H1 (cell line): ENCODE measurements around the gene HBD.

Source experiments
- BCL11A ChIP-seq, 2 experiments: IDR thresholded peaks; one replicate each; pipeline ENCODE4 v1.6.1; 2011; ENCODE audit warnings: low read depth in 2 of 2, low read length in 2 of 2, mild to moderate bottlenecking in 2 of 2
- BRCA1 ChIP-seq: IDR thresholded peaks from 2 replicates; pipeline ENCODE4 v1.6.1; 2012; ENCODE audit warnings: low read depth, low read length, improper control_type of control experiment
- CBX8 ChIP-seq: fragments of 300-800, 300-1000 bp; sonication (generic); IDR thresholded peaks from 2 replicates; pipeline ENCODE4 v1.7.1; 2016; ENCODE audit warnings: low read depth, low read length, borderline replicate concordance
- CHD2 ChIP-seq: IDR thresholded peaks from 2 replicates; pipeline ENCODE4 v1.6.1; 2012; ENCODE audit warnings: low read length, improper control_type of control experiment
- CREB1 ChIP-seq: IDR thresholded peaks from 2 replicates; pipeline ENCODE4 v1.6.1; 2012; ENCODE audit warnings: inconsistent platforms
- CTCF ChIP-seq, 3 experiments: IDR thresholded peaks; 1 replicate in 2 of 3; 2 replicates in 1 of 3; pipeline versions ENCODE4 v1.5.1 to v1.6.1; 2011; ENCODE audit warnings: low read length in 3 of 3, mild to moderate bottlenecking in 3 of 3, inconsistent platforms in 2 of 3, low read depth in 1 of 3, moderate library complexity in 1 of 3; ENCODE audit not compliant: insufficient read depth in 1 of 3; ENCODE audit errors: control extremely low read depth in 1 of 3
- HDAC2 ChIP-seq, 2 experiments: fragments of 300-600 bp in 1 of 2; sonication (generic) in 1 of 2; IDR thresholded peaks; 2 replicates each; pipeline ENCODE4 v1.6.1; 2011 to 2012; ENCODE audit warnings: low read depth in 2 of 2, low read length in 2 of 2, mild to moderate bottlenecking in 2 of 2, moderate library complexity in 2 of 2, borderline replicate concordance in 1 of 2, inconsistent platforms in 1 of 2
- MAFK ChIP-seq: IDR thresholded peaks from 2 replicates; pipeline ENCODE4 v1.6.1; 2012; ENCODE audit warnings: low read depth, mild to moderate bottlenecking, improper control_type of control experiment, low read length
- POLR2A ChIP-seq, 2 experiments: IDR thresholded peaks; 1 replicate in 1 of 2; 2 replicates in 1 of 2; pipeline ENCODE4 v1.6.1; 2011; ENCODE audit warnings: low read depth in 2 of 2, low read length in 2 of 2, mild to moderate bottlenecking in 2 of 2; ENCODE audit errors: control extremely low read depth in 1 of 2
- POLR2AphosphoS5 ChIP-seq: IDR thresholded peaks from 2 replicates; pipeline ENCODE4 v1.6.1; 2011; ENCODE audit warnings: low read depth, low read length
- SIN3A ChIP-seq, 2 experiments: IDR thresholded peaks in 1 of 2; conservative IDR thresholded peaks in 1 of 2; 2 replicates each; pipeline ENCODE4 v1.6.1; 2011 to 2012; ENCODE audit warnings: low read length in 2 of 2, improper control_type of control experiment in 1 of 2, low read depth in 1 of 2, mild to moderate bottlenecking in 1 of 2
- USF2 ChIP-seq: IDR thresholded peaks from 2 replicates; pipeline ENCODE4 v1.6.1; 2011; ENCODE audit warnings: low read length, improper control_type of control experiment
- YY1 ChIP-seq: IDR thresholded peaks from 2 replicates; pipeline ENCODE4 v1.6.1; 2011; ENCODE audit warnings: low read depth, mild to moderate bottlenecking, low read length

- TF ChIP-seq POLR2AphosphoS5 (no peak), YY1 (no peak), BCL11A (IDR thresholded peaks at IDR 0.05; ENCODE audit: low read depth in 2 of 2, low read length in 2 of 2) (no peak), CBX8 (no peak), CTCF (IDR thresholded peaks at IDR 0.05; ENCODE audit: control extremely low read depth in 1 of 3, insufficient read depth in 1 of 3, low read depth in 1 of 3, low read length in 3 of 3) (no peak), POLR2A (IDR thresholded peaks at IDR 0.05; ENCODE audit: control extremely low read depth in 1 of 2, low read depth in 2 of 2, low read length in 2 of 2) (no peak), CHD2 (no peak), CREB1 (no peak), USF2 (no peak), MAFK (no peak), SIN3A (conservative IDR thresholded peaks at IDR 0.05 in 1 of 2, IDR thresholded peaks at IDR 0.05 in 1 of 2; ENCODE audit: low read depth in 1 of 2, low read length in 2 of 2) (no peak), HDAC2 (IDR thresholded peaks at IDR 0.05; ENCODE audit: borderline replicate concordance in 1 of 2, low read depth in 2 of 2, low read length in 2 of 2) (no peak), BRCA1 (no peak)
Observed at GRCh38 chr11:5210376-5210885, 23.9 kb downstream of the HBD start.
